ENCODE results near the gene ZC3H12A. TPM values are rescaled to one million over a fixed set of nuclear protein-coding genes. Genes with fewer than 3 reads are reported as not detected.
"Not testable (repeated sequence)": the region's sequence is repeated elsewhere in the genome, so short reads cannot be mapped to it uniquely, and the experiment has no call there.

The ZC3H12A gene
- total and polyA plus RNA-seq, 2 experiments from 2014 or later, result 9.0 to 9.3 TPM

DNA sequence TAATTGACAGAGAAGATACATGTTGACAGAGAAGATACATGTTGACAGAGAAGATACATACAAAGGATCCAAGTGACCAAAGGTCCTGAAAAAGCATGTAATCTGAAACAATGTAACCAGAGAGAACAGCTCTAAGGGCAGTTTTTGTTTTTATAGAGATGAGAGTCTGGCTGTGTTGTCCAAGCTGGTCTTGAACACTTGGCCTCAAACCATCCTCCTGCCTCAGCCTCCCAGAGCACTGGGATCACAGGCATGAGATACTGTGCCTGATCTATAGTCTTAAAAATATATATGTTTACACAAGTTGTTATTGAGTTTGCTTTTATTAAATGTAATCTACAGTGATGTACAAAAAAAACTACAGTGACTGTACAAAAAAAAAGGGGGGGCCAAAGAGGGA lies 27.7 kb downstream of the ZC3H12A start:
- Mint-ChIP-seq H3K27ac (no peak overlapping the region), H3K4me3 (no peak overlapping the region), H3K4me1 (no peaks in the 10 kb centered on the region), H3K9me3 (no peaks in the 10 kb centered on the region), H3K36me3 (ENCODE audit: low read depth) (peaks cover 41% of the 10 kb centered on the region), H3K27me3 (ENCODE audit: insufficient read depth, low read depth, poor library complexity) (peaks cover 4% of the 10 kb centered on the region)
- no peak overlapping the region for H2AFZ ChIP-seq
- ATAC-seq (no peak), DNase-seq (ENCODE audit: low spot score) (no peak)
- no peaks in the 10 kb centered on the region; the same call in 1 of the 2 replicates for H4K20me1 ChIP-seq (replicated peaks; ENCODE audit: insufficient read depth)
- H3K27me3 ChIP-seq (ENCODE audit: insufficient read depth), result no peaks in the 10 kb centered on the region
- TF ChIP-seq, protein P1, sequence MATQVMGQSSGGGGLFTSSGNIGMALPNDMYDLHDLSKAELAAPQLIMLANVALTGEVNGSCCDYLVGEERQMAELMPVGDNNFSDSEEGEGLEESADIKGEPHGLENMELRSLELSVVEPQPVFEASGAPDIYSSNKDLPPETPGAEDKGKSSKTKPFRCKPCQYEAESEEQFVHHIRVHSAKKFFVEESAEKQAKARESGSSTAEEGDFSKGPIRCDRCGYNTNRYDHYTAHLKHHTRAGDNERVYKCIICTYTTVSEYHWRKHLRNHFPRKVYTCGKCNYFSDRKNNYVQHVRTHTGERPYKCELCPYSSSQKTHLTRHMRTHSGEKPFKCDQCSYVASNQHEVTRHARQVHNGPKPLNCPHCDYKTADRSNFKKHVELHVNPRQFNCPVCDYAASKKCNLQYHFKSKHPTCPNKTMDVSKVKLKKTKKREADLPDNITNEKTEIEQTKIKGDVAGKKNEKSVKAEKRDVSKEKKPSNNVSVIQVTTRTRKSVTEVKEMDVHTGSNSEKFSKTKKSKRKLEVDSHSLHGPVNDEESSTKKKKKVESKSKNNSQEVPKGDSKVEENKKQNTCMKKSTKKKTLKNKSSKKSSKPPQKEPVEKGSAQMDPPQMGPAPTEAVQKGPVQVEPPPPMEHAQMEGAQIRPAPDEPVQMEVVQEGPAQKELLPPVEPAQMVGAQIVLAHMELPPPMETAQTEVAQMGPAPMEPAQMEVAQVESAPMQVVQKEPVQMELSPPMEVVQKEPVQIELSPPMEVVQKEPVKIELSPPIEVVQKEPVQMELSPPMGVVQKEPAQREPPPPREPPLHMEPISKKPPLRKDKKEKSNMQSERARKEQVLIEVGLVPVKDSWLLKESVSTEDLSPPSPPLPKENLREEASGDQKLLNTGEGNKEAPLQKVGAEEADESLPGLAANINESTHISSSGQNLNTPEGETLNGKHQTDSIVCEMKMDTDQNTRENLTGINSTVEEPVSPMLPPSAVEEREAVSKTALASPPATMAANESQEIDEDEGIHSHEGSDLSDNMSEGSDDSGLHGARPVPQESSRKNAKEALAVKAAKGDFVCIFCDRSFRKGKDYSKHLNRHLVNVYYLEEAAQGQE (IDR thresholded peaks at IDR 0.05; ENCODE audit: unreplicated experiment), result no peak
- no peak for TF ChIP-seq NANOG (IDR thresholded peaks at IDR 0.05; ENCODE audit: borderline replicate concordance)
- TF ChIP-seq, protein P2, sequence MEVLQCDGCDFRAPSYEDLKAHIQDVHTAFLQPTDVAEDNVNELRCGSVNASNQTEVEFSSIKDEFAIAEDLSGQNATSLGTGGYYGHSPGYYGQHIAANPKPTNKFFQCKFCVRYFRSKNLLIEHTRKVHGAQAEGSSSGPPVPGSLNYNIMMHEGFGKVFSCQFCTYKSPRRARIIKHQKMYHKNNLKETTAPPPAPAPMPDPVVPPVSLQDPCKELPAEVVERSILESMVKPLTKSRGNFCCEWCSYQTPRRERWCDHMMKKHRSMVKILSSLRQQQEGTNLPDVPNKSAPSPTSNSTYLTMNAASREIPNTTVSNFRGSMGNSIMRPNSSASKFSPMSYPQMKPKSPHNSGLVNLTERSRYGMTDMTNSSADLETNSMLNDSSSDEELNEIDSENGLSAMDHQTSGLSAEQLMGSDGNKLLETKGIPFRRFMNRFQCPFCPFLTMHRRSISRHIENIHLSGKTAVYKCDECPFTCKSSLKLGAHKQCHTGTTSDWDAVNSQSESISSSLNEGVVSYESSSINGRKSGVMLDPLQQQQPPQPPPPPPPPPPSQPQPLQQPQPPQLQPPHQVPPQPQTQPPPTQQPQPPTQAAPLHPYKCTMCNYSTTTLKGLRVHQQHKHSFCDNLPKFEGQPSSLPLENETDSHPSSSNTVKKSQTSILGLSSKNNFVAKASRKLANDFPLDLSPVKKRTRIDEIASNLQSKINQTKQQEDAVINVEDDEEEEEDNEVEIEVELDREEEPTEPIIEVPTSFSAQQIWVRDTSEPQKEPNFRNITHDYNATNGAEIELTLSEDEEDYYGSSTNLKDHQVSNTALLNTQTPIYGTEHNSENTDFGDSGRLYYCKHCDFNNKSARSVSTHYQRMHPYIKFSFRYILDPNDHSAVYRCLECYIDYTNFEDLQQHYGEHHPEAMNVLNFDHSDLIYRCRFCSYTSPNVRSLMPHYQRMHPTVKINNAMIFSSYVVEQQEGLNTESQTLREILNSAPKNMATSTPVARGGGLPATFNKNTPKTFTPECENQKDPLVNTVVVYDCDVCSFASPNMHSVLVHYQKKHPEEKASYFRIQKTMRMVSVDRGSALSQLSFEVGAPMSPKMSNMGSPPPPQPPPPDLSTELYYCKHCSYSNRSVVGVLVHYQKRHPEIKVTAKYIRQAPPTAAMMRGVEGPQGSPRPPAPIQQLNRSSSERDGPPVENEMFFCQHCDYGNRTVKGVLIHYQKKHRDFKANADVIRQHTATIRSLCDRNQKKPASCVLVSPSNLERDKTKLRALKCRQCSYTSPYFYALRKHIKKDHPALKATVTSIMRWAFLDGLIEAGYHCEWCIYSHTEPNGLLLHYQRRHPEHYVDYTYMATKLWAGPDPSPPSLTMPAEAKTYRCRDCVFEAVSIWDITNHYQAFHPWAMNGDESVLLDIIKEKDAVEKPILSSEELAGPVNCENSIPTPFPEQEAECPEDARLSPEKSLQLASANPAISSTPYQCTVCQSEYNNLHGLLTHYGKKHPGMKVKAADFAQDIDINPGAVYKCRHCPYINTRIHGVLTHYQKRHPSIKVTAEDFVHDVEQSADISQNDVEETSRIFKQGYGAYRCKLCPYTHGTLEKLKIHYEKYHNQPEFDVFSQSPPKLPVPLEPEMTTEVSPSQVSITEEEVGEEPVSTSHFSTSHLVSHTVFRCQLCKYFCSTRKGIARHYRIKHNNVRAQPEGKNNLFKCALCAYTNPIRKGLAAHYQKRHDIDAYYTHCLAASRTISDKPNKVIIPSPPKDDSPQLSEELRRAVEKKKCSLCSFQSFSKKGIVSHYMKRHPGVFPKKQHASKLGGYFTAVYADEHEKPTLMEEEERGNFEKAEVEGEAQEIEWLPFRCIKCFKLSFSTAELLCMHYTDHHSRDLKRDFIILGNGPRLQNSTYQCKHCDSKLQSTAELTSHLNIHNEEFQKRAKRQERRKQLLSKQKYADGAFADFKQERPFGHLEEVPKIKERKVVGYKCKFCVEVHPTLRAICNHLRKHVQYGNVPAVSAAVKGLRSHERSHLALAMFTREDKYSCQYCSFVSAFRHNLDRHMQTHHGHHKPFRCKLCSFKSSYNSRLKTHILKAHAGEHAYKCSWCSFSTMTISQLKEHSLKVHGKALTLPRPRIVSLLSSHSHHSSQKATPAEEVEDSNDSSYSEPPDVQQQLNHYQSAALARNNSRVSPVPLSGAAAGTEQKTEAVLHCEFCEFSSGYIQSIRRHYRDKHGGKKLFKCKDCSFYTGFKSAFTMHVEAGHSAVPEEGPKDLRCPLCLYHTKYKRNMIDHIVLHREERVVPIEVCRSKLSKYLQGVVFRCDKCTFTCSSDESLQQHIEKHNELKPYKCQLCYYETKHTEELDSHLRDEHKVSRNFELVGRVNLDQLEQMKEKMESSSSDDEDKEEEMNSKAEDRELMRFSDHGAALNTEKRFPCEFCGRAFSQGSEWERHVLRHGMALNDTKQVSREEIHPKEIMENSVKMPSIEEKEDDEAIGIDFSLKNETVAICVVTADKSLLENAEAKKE (CRISPR knock-in tag; IDR thresholded peaks at IDR 0.05), result no peak
- TF ChIP-seq, protein P3, sequence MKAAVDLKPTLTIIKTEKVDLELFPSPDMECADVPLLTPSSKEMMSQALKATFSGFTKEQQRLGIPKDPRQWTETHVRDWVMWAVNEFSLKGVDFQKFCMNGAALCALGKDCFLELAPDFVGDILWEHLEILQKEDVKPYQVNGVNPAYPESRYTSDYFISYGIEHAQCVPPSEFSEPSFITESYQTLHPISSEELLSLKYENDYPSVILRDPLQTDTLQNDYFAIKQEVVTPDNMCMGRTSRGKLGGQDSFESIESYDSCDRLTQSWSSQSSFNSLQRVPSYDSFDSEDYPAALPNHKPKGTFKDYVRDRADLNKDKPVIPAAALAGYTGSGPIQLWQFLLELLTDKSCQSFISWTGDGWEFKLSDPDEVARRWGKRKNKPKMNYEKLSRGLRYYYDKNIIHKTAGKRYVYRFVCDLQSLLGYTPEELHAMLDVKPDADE (IDR thresholded peaks at IDR 0.05), result no peak
- TF ChIP-seq ZNF331 (CRISPR knock-in tag; IDR thresholded peaks at IDR 0.05; ENCODE audit: low read depth), result no peak
- TF ChIP-seq STAT1 (IDR thresholded peaks at IDR 0.05; ENCODE audit: unreplicated experiment), result no peak
- no peak for TF ChIP-seq EZH2phosphoT487 (IDR thresholded peaks at IDR 0.05; ENCODE audit: unreplicated experiment)
- TF ChIP-seq CREB1 (CRISPR knock-in tag; IDR thresholded peaks at IDR 0.05; ENCODE audit: low read depth), result no peak
- TF ChIP-seq POLR2AphosphoS5 (IDR thresholded peaks at IDR 0.05; ENCODE audit: low read depth), result no peak
- no peak overlapping the region for H3K4me2 ChIP-seq
- H3F3A ChIP-seq (replicated peaks; ENCODE audit: low read depth), result no peaks in the 10 kb centered on the region
- H3K79me2 ChIP-seq (replicated peaks; ENCODE audit: insufficient read depth), result no peaks in the 10 kb centered on the region; the same call in 1 of the 2 replicates
- peaks cover 11% of the 10 kb centered on the region; the same call in 1 of the 2 replicates for H3K36me3 ChIP-seq (ENCODE audit: insufficient read depth)
- no peak overlapping the region for H3K27ac ChIP-seq (ENCODE audit: low read depth)
- H3K4me1 ChIP-seq (ENCODE audit: insufficient read depth), result no peaks in the 10 kb centered on the region
- no peaks in the 10 kb centered on the region for H3K9me2 ChIP-seq (ENCODE audit: insufficient read depth)
- no peak overlapping the region for H3K4me3 ChIP-seq

DNA sequence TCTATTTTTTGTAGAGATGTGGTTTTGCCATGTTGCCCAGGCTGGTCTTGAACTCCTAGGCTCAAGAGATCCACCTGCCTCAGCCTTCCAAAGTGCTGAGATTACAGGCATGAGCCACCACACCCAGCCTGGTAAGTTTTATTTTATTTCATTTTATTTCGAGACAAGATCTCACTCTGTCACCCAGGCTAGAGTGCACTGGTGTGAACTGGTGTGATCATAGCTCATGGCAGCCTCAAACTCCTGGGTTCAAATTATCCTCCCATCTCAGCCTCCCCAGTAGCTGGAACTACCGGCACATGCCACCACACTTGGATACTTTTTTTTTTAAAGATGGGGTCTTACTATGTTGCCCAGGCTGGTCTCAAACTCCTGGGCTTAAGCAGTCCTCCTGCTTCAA lies 28.4 kb downstream of the ZC3H12A start:
- not testable (repeated sequence) for H2AFZ ChIP-seq; H3K27ac Mint-ChIP-seq; H3K27ac ChIP-seq (ENCODE audit: low read depth); H3K9me3 Mint-ChIP-seq; H3K4me3 ChIP-seq; H3K4me2 ChIP-seq; H3K79me2 ChIP-seq (replicated peaks; ENCODE audit: insufficient read depth); ATAC-seq; H3K9me2 ChIP-seq (ENCODE audit: insufficient read depth); H3K27me3 Mint-ChIP-seq (ENCODE audit: insufficient read depth, low read depth, poor library complexity); H4K20me1 ChIP-seq (replicated peaks; ENCODE audit: insufficient read depth); H3F3A ChIP-seq (replicated peaks; ENCODE audit: low read depth); H3K27me3 ChIP-seq (ENCODE audit: insufficient read depth); H3K4me3 Mint-ChIP-seq; DNase-seq (ENCODE audit: low spot score); H3K4me1 ChIP-seq (ENCODE audit: insufficient read depth); H3K4me1 Mint-ChIP-seq
- peaks cover 16% of the 10 kb centered on the region for H3K36me3 ChIP-seq (ENCODE audit: insufficient read depth)
- H3K36me3 Mint-ChIP-seq (ENCODE audit: low read depth), result peaks cover 48% of the 10 kb centered on the region

Data from GM23338 (cell line).